HG03045 (cell line): Measurements from ENCODE around the gene B4GALNT4.
"Not testable (repeated sequence)": the region's sequence is repeated elsewhere in the genome, so short reads cannot be mapped to it uniquely, and the experiment has no call there.

Experiments used
- ATAC-seq: cut with Tn5 transposase; IDR thresholded peaks from one replicate; pipeline ENCODE4 v1.9.1; 2021; ENCODE audit warnings: mild to moderate bottlenecking, moderate library complexity; ENCODE audit not compliant: unreplicated experiment

B4GALNT4 gene

GRCh38 chr11:357582-357981, 11.7 kb upstream of the B4GALNT4 start:
- ATAC-seq: no peak

- no peak for ATAC-seq
Observed at GRCh38 chr11:358129-358800, 11.0 kb upstream of the B4GALNT4 start.

GRCh38 chr11:359181-359714, 10.1 kb upstream of the B4GALNT4 start:
- ATAC-seq: no peak

DNA sequence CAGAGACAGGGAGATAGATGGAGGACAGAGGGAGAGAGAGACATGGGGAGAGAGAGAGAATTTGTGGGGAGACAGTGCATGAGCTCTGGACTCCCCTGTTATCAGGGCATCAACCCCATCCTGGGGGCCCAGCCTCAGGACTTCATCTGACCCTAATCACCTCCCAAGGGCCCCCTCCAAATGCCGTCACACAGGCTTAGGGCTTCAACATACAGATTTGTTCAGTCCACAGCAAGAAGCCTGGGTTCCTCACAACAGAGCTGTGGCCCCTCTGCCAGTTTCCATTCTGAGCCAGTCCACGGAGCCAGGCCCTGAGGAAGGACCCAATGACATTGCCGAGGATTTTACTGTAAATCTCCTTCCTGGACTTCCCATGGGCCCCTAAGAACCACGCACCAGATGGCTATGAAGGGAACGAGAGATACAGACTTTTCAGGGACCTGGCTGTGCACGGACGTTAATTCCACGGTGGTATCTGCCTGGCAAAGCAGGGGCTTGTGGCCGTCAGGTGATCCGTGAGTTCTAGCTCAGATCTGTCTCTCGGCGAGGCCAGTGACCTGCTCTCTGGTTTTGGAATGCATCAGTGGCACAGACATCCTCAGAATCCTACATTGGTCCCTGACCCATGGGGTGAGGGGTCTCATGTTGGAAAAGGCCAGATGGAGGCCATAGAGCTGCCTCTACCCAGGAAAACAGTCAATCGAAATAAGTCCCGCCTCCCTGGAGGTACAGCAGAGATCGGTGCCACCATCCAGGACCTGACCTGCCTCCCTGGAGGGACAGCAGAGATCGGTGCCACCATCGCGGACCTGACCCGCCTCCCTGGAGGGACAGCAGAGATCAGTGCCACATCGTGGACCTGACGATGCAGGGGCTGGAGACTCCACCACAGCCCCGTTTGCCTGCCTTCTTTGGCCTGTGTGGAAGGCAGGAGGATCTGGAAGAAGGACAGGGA, 8.7 kb upstream of the B4GALNT4 start:
- no peak for ATAC-seq

DNA sequence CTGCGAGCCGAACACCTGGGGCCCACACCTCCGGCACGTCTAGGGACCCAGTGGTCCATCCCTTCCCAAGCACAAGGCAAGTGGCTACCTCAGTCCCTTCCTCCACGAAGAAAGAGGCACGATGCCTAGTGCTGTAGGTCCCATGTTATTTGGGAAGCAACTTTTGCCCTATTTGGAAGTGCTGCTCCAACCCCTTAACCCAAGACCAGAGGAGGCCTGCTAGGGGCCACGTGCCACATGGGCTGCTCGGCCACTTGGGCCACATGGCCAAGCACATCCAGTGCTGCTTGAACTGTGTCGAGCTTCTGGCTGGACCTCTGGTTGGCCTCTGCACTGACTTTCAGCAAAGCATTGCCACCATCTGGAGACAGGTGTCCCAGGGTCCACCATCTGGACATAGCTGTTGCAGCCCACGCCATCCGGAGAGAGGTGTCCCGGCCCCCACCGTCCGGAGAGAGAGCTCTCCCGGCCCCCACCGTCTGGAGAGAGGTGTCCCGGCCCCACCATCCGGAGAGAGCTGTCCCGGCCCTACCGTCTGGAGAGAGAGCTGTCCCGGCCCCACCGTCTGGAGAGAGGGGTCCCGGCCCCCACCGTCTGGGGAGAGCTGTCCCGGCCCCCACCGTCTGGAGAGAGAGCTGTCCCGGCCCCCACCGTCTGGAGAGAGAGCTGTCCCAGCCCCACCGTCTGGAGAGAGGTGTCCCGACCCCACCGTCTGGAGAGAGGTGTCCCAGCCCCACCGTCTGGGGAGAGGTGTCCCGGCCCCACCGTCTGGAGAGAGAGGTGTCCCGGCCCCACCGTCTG, 6.5 kb upstream of the B4GALNT4 start:
- no peak for ATAC-seq

DNA sequence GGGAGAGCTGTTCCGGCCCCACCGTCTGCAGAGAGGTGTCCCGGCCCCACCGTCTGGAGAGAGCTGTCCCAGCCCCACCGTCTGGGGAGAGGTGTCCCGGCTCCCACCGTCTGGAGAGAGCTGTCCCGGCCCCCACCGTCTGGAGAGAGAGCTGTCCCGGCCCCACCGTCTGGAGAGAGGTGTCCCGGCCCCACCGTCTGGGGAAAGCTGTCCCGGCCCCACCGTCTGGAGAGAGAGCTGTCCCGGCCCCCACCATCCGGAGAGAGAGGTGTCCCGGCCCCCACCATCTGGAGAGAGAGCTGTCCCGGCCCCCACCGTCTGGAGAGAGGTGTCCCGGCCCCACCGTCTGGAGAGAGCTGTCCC, 5.9 kb upstream of the B4GALNT4 start:
- not testable (repeated sequence) for ATAC-seq

- ATAC-seq: no peak
Observed at GRCh38 chr11:363948-364761, 5.1 kb upstream of the B4GALNT4 start.

GRCh38 chr11:364991-365725, 4.1 kb upstream of the B4GALNT4 start:
- no peak for ATAC-seq

DNA sequence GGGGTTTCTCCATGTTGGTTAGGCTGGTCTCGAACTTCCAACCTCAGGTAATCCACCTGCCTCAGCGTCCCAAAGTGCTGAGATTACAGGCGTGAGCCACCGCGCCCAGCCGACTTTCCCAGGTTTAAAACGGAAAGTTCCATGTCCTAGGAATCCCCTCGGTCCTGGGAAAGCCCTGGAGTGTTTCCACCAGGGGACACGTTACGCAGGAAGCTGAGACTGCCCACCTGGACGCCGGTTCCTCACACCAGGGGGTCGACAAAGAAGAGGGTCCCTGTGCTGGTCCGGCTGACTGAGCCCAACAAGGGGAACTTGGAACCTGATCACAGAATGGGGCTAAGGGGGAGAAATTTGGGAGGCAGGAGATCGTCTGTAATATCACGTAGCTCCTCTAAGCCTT, 3.5 kb upstream of the B4GALNT4 start:
- no peak for ATAC-seq

- no peak for ATAC-seq
Observed at GRCh38 chr11:367956-368413, 1.3 kb upstream of the B4GALNT4 start.

GRCh38 chr11:368414-369335, 624 bp upstream of the B4GALNT4 start:
- ATAC-seq: no peak

DNA sequence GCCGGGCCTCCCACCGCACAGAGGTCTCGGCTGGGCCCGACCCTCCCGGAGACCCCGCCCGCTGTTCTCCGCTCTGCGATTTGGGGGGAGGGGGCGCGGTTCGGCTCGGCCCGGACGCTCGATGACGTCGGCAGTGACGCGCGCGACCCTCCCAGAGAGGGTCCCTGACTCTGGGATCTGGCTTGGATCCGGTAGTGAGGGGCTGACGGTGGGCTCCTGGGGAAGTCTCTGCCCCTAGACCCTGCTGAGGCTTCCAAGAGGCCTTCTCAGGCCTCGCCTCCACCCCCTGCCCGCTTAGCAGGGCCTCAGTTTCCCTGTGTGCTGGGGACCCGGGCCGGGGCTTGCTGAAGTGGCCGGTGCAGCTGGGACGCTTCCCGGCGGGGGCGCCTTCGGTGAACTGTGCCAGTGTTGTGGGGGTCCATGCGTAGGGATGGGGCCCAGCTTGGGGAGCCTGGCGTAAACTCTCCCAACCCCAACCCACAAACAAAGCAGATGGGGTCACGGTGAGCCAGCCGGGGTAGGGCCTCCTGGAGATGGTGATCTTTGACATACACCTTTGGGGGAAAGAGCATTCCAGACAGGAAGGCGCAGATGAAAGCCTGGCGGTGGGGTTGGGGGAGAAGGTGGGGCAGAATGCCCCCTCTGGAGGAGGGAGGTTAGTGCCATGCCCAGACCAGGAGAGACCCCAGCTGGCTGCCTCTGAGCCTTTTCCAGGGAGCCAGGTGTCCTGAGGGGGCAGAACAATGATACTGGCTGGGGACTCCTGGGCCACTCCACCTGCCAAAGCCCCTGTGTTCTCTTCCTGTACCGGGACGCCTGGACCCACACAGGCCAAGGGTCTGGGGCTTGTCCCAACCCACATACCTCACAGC, 1.0 kb downstream of the B4GALNT4 start:
- ATAC-seq: no peak

DNA sequence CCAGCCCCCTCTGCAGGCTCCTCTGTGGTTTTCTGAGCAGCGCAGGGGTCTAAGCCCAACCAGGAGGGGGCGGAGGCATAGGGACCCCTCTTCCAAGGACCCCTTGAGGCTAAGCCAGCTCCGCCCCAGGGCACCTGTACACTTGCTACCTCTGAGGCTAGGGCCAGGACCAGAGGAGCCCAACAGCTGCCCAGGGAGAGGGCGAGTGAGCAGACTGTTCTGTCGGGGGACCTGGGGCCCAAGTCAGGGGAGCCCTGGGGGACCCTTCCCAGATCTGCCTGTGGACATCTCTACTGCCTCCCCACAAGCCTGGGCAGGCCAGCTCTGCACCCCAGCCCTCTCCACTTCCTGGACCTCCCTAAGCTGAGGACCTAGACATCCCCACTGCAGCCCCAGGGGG, 1.8 kb downstream of the B4GALNT4 start:
- ATAC-seq: no peak

GRCh38 chr11:371716-372590, 2.7 kb downstream of the B4GALNT4 start:
- ATAC-seq: no peak

GRCh38 chr11:372809-373715, 3.8 kb downstream of the B4GALNT4 start:
- no peak for ATAC-seq
